Hepatocyte (in vitro differentiated cells): ENCODE measurements around the gene XPO5. TPM values are rescaled to one million over a fixed set of nuclear protein-coding genes. Genes with fewer than 3 reads are reported as not detected.

Source experiments
- DNase-seq: peaks from one replicate; pipeline ENCODE4 v3.0.0-alpha.2; 2016; ENCODE audit warnings: low spot score
- H2AFZ ChIP-seq: fragments of 200-600 bp; sonication (generic); 2 replicates; pipeline ENCODE4 v1.6.0; 2016; ENCODE audit warnings: antibody characterized with exemption, mild to moderate bottlenecking
- H3K27ac ChIP-seq: fragments of 200-600 bp; sonication (generic); 2 replicates; pipeline ENCODE4 v1.5.1; 2016; ENCODE audit warnings: mild to moderate bottlenecking
- H3K27me3 ChIP-seq: fragments of 200-600 bp; sonication (generic); 2 replicates; pipeline ENCODE4 v1.6.1; 2016
- H3K36me3 ChIP-seq: fragments of 200-600 bp; sonication (generic); replicated peaks from 2 replicates; pipeline ENCODE4 v1.5.1; 2016; ENCODE audit warnings: low read depth; ENCODE audit not compliant: insufficient read depth
- H3K4me1 ChIP-seq: fragments of 200-600 bp; sonication (generic); 2 replicates; pipeline ENCODE4 v1.5.1; 2016; ENCODE audit warnings: mild to moderate bottlenecking, moderate library complexity; ENCODE audit not compliant: insufficient read depth
- H3K4me2 ChIP-seq: fragments of 200-600 bp; sonication (generic); 2 replicates; pipeline ENCODE4 v1.6.0; 2016
- H3K4me3 ChIP-seq: fragments of 200-600 bp; sonication (generic); 2 replicates; pipeline ENCODE4 v1.5.1; 2016; ENCODE audit warnings: mild to moderate bottlenecking
- H3K79me2 ChIP-seq: fragments of 200-600 bp; sonication (generic); 2 replicates; pipeline ENCODE4 v1.6.0; 2017; ENCODE audit warnings: mild to moderate bottlenecking
- H3K9me2 ChIP-seq: fragments of 200-600 bp; sonication (generic); replicated peaks from 2 replicates; pipeline ENCODE4 v1.6.0; 2017; ENCODE audit warnings: mild to moderate bottlenecking; ENCODE audit not compliant: insufficient read depth
- H3K9me3 ChIP-seq: fragments of 200-600 bp; sonication (generic); 2 replicates; pipeline ENCODE4 v1.5.1; 2016; ENCODE audit warnings: low read depth, mild to moderate bottlenecking
- H4K20me1 ChIP-seq: fragments of 200-600 bp; sonication (generic); 2 replicates; pipeline ENCODE4 v1.6.0; 2016; ENCODE audit warnings: mild to moderate bottlenecking; ENCODE audit not compliant: insufficient read depth, poor library complexity, severe bottlenecking
- EZH2 ChIP-seq: fragments of 200-600 bp; sonication (generic); IDR thresholded peaks from 2 replicates; pipeline ENCODE4 v1.6.1; 2016; ENCODE audit warnings: antibody characterized with exemption, mild to moderate bottlenecking, borderline replicate concordance
- EZH2phosphoT487 ChIP-seq: fragments of 200-600 bp; sonication (generic); IDR thresholded peaks from one replicate; pipeline ENCODE4 v1.6.1; 2018; ENCODE audit warnings: antibody characterized with exemption, mild to moderate bottlenecking, low read depth, moderate library complexity; ENCODE audit not compliant: unreplicated experiment, severe bottlenecking
- WGBS: methylation state at CpG from one replicate; pipeline ENCODE4 v1.1.6; 2016; ENCODE audit warnings: low lambda C conversion rate; ENCODE audit errors: missing lambda C conversion rate; 5-methylcytosine and 5-hydroxymethylcytosine counted together
- polyA plus RNA-seq: library from polyadenylated mRNA; unstranded; fragments of >200 nt; fragmentation: Nextera tagmentation; extraction: Ambion mirVana; gene quantifications from 2 replicates; pipeline ENCODE4 v1.2.1, GENCODE V29; 2016
- total RNA-seq: library from RNA; depleted of rRNA; stranded (reverse); fragments of >200 nt; gene quantifications from 2 replicates; pipeline ENCODE4 v1.2.3, GENCODE V29; 2014
- TF ChIP-seq, protein P1 (sequence below): fragments of 200-600 bp; sonication (generic); IDR thresholded peaks from 2 replicates; pipeline ENCODE4 v1.5.1; 2016; ENCODE audit warnings: antibody characterized with exemption, mild to moderate bottlenecking; ENCODE audit not compliant: poor library complexity

XPO5 gene
- total and polyA plus RNA-seq, 2 experiments from 2014 or later: 16.2 to 23.4 TPM

DNA sequence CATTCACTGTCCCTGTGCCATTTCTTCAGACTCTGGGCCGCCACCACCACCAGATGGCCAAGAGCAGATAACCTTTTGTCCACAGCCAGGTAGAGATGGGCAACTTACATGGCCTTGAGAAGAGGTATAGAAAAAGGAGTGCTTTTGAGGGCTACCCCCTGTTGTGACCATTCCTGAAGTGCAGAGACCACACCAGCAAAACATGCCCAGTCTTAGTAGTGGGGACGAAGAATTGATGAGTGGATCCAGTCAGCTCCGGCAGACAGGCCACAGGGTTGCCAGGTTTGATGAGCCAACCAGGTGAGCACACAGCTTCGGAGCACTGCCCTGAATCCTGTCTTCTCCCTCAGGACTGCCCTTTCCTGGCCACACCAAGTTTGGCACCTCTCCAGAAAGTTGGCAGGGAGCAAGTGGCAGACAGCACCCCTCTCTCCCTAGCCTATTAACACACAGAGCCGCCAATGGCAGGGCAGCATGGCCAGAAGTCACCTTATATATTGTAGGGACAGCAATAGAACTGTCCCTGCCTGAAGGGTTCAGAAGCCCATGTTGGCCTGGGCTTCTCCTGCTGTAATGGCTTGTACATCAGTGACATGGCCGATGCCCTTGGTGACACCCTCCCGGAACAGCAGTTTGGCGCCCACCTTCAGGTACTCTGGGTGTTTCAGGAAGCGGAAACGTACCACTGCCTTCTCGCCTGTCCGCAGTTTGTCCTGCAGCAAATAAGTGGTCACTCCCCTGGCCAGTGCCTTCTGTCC is 45.4 kb upstream of the XPO5 start:
- Histone ChIP-seq H3K4me1 (no peaks in the 10 kb centered on the region), H3K4me2 (no peak overlapping the region), H3K9me2 (no peaks in the 10 kb centered on the region), H3K27ac (no peak overlapping the region), H3K27me3 (no peaks in the 10 kb centered on the region), H3K36me3 (no peaks in the 10 kb centered on the region), H3K4me3 (no peak overlapping the region), H2AFZ (no peak overlapping the region), H3K79me2 (peaks cover 5% of the 10 kb centered on the region), H4K20me1 (no peaks in the 10 kb centered on the region), H3K9me3 (no peaks in the 10 kb centered on the region)
- TF ChIP-seq, protein P1, sequence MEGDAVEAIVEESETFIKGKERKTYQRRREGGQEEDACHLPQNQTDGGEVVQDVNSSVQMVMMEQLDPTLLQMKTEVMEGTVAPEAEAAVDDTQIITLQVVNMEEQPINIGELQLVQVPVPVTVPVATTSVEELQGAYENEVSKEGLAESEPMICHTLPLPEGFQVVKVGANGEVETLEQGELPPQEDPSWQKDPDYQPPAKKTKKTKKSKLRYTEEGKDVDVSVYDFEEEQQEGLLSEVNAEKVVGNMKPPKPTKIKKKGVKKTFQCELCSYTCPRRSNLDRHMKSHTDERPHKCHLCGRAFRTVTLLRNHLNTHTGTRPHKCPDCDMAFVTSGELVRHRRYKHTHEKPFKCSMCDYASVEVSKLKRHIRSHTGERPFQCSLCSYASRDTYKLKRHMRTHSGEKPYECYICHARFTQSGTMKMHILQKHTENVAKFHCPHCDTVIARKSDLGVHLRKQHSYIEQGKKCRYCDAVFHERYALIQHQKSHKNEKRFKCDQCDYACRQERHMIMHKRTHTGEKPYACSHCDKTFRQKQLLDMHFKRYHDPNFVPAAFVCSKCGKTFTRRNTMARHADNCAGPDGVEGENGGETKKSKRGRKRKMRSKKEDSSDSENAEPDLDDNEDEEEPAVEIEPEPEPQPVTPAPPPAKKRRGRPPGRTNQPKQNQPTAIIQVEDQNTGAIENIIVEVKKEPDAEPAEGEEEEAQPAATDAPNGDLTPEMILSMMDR: no peak
- TF ChIP-seq EZH2: no peak
- TF ChIP-seq EZH2phosphoT487: no peak
- 96% methylated on average over 12 of the region's 12 CpGs for WGBS
- DNase-seq: no peak

DNA sequence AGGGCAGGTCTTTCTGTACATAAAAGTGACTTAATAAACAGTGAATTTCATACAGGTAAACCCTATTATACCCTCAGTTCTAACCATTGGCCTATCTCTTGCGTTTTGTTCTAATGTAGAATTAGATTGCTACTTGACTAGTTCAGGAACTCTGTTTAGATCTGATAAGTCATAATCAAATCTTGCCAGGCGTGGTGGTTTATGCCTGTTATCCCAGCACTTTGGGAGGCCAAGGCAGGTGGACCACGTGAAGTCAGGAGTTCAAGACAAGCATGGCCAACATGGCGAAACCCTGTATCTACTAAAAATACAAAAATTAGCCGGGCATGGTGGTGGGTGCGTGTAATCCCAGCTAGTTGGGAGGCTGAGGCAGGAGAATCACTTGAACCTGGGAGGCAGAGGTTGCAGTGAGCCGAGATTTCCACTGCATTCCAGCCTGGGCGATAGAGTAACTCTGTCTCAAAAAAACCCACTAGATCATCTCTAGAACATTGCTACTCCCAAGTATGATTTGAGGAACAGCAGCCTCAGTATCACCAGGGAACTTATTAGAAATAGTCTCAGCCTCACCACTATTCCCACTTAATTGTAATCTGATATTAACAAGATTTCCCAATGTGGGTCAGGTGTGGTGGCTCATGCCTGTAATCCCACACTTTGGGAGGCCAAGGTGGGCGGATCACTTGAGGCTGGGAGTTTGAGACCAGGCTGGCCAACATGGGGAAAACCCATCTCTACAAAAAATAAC is 41.1 kb upstream of the XPO5 start:
- no peak overlapping the region for H3K27ac ChIP-seq
- H3K4me1 ChIP-seq: no peaks in the 10 kb centered on the region
- TF ChIP-seq, protein P1: no peak
- TF ChIP-seq EZH2phosphoT487 (no peak), EZH2 (no peak)
- no peaks in the 10 kb centered on the region for H4K20me1 ChIP-seq
- no peaks in the 10 kb centered on the region for H3K79me2 ChIP-seq
- no peaks in the 10 kb centered on the region for H3K36me3 ChIP-seq
- WGBS: 96% methylated on average over 9 of the region's 9 CpGs
- DNase-seq: no peak
- H3K9me2 ChIP-seq: no peaks in the 10 kb centered on the region
- H3K9me3 ChIP-seq: no peaks in the 10 kb centered on the region
- no peak overlapping the region for H2AFZ ChIP-seq
- no peak overlapping the region for H3K4me2 ChIP-seq
- H3K27me3 ChIP-seq: no peaks in the 10 kb centered on the region
- no peak overlapping the region for H3K4me3 ChIP-seq

DNA sequence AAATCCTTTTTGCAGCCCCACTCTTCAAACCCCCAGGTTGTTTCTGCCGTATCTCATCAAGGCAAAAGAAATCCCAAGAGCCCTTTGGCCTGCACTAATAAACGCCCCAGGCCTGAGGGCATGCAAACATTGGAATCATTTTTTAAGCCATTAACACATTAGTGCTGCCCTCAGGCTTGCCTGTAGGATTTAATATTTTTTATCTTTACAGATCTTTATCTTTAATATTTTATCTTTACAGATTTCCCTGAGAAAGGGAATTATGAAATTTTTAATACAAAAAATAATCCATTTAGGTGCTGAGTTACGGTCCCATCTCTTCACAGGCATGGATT is 38.5 kb upstream of the XPO5 start:
- Histone ChIP-seq H3K27me3 (no peaks in the 10 kb centered on the region), H3K4me1 (no peaks in the 10 kb centered on the region), H3K4me2 (no peak overlapping the region), H3K9me3 (no peaks in the 10 kb centered on the region), H3K79me2 (no peaks in the 10 kb centered on the region), H3K4me3 (no peak overlapping the region), H2AFZ (no peak overlapping the region), H3K27ac (no peak overlapping the region), H4K20me1 (no peaks in the 10 kb centered on the region), H3K9me2 (no peaks in the 10 kb centered on the region), H3K36me3 (no peaks in the 10 kb centered on the region)
- DNase-seq: no peak
- WGBS: 75% methylated on average over 3 of the region's 3 CpGs
- no peak for TF ChIP-seq EZH2
- TF ChIP-seq, protein P1: no peak
- no peak for TF ChIP-seq EZH2phosphoT487
